H9 (cell line): ENCODE results near the gene ETHE1. TPM values are rescaled to one million over a fixed set of nuclear protein-coding genes. Genes with fewer than 3 reads are reported as not detected.

Source experiments
- DNase-seq: peaks from one replicate; pipeline ENCODE4 v3.0.0-alpha.2; 2017
- H2AFZ ChIP-seq: one replicate; pipeline ENCODE4 v1.6.1; 2013; ENCODE audit warnings: mild to moderate bottlenecking, low read length, control low read depth, moderate library complexity
- H2AK5ac ChIP-seq: 2 replicates; pipeline ENCODE4 v1.6.1; 2013; ENCODE audit warnings: low read length, control low read depth, mixed read lengths; ENCODE audit not compliant: insufficient read length
- H2BK120ac ChIP-seq: one replicate; pipeline ENCODE4 v1.6.1; 2013; ENCODE audit warnings: low read depth, mild to moderate bottlenecking, low read length, control low read depth, inconsistent platforms; ENCODE audit not compliant: poor library complexity, severe bottlenecking
- H2BK12ac ChIP-seq: 2 replicates; pipeline ENCODE4 v1.6.1; 2013; ENCODE audit warnings: low read length, control low read depth, mixed read lengths, low read depth; ENCODE audit not compliant: insufficient read length
- H2BK15ac ChIP-seq: 2 replicates; pipeline ENCODE4 v1.6.1; 2013; ENCODE audit warnings: low read depth, low read length, control low read depth
- H2BK20ac ChIP-seq: one replicate; pipeline ENCODE4 v1.6.1; 2013; ENCODE audit warnings: low read depth, mild to moderate bottlenecking, low read length, control low read depth, inconsistent platforms; ENCODE audit not compliant: poor library complexity, severe bottlenecking
- H2BK5ac ChIP-seq: 2 replicates; pipeline ENCODE4 v1.6.1; 2013; ENCODE audit warnings: low read length, control low read depth, mixed read lengths; ENCODE audit not compliant: insufficient read length
- H3K14ac ChIP-seq: 2 replicates; pipeline ENCODE4 v1.6.1; 2013; ENCODE audit warnings: low read length, control low read depth; ENCODE audit not compliant: insufficient read depth
- H3K18ac ChIP-seq: 2 replicates; pipeline ENCODE4 v1.6.1; 2013; ENCODE audit warnings: low read depth, mild to moderate bottlenecking, mixed read lengths, low read length, control low read depth; ENCODE audit not compliant: insufficient read length
- H3K23ac ChIP-seq: 2 replicates; pipeline ENCODE4 v1.6.1; 2013; ENCODE audit warnings: low read length, control low read depth, mixed read lengths, low read depth; ENCODE audit not compliant: insufficient read length
- H3K23me2 ChIP-seq: 2 replicates; pipeline ENCODE4 v1.6.1; 2013; ENCODE audit warnings: low read depth, mild to moderate bottlenecking, mixed read lengths, low read length, control low read depth; ENCODE audit not compliant: insufficient read length, poor library complexity, severe bottlenecking
- H3K27ac ChIP-seq: 2 replicates; pipeline ENCODE4 v1.5.1; 2013; ENCODE audit warnings: low read length, control low read depth, mixed read lengths, low read depth; ENCODE audit not compliant: insufficient read length
- H3K27me3 ChIP-seq: 2 replicates; pipeline ENCODE4 v1.6.1; 2013; ENCODE audit warnings: low read length, control low read depth, inconsistent platforms; ENCODE audit not compliant: insufficient read depth
- H3K4ac ChIP-seq: 2 replicates; pipeline ENCODE4 v1.6.1; 2013; ENCODE audit warnings: low read depth, mild to moderate bottlenecking, control low read depth, inconsistent platforms, low read length, moderate library complexity
- H3K4me1 ChIP-seq: 2 replicates; pipeline ENCODE4 v1.6.1; 2013; ENCODE audit warnings: low read length, control low read depth, inconsistent platforms; ENCODE audit not compliant: insufficient read depth
- H3K4me2 ChIP-seq: 2 replicates; pipeline ENCODE4 v1.6.1; 2013; ENCODE audit warnings: low read length, control low read depth, mixed read lengths; ENCODE audit not compliant: insufficient read length, insufficient read depth
- H3K56ac ChIP-seq: 2 replicates; pipeline ENCODE4 v1.6.1; 2013; ENCODE audit warnings: low read depth, mild to moderate bottlenecking, mixed read lengths, low read length, control low read depth; ENCODE audit not compliant: insufficient read length
- H3K79me1 ChIP-seq: 2 replicates; pipeline ENCODE4 v1.6.1; 2013; ENCODE audit warnings: low read depth, mild to moderate bottlenecking, moderate library complexity, low read length, control low read depth, inconsistent platforms; ENCODE audit not compliant: insufficient read depth, poor library complexity, severe bottlenecking
- H3K79me2 ChIP-seq: 2 replicates; pipeline ENCODE4 v1.6.1; 2013; ENCODE audit warnings: low read length, control low read depth, inconsistent platforms; ENCODE audit not compliant: insufficient read depth
- H3K9ac ChIP-seq: 2 replicates; pipeline ENCODE4 v1.6.1; 2013; ENCODE audit warnings: low read length, control low read depth, mixed read lengths; ENCODE audit not compliant: insufficient read length; ENCODE audit errors: extremely low read depth
- H3K9me3 ChIP-seq: one replicate; pipeline ENCODE4 v1.6.1; 2013; ENCODE audit warnings: low read depth, low read length, inconsistent platforms; ENCODE audit not compliant: control insufficient read depth
- H3T11ph ChIP-seq: one replicate; pipeline ENCODE4 v1.6.1; 2013; ENCODE audit warnings: mild to moderate bottlenecking, low read length, control low read depth, inconsistent platforms
- H4K20me1 ChIP-seq: one replicate; pipeline ENCODE4 v1.6.1; 2013; ENCODE audit not compliant: control insufficient read depth, insufficient read length, insufficient read depth
- H4K5ac ChIP-seq: 2 replicates; pipeline ENCODE4 v1.6.1; 2013; ENCODE audit warnings: low read depth, mild to moderate bottlenecking, mixed read lengths, low read length, control low read depth; ENCODE audit not compliant: insufficient read length
- H4K8ac ChIP-seq: replicated peaks from 2 replicates; pipeline ENCODE4 v1.6.1; 2013; ENCODE audit warnings: low read length, control low read depth, mixed read lengths, low read depth; ENCODE audit not compliant: insufficient read length
- H4K91ac ChIP-seq: 2 replicates; pipeline ENCODE4 v1.6.1; 2013; ENCODE audit warnings: low read depth, mild to moderate bottlenecking, moderate library complexity, mixed read lengths, low read length, control low read depth; ENCODE audit not compliant: insufficient read length
- H3K27ac Mint-ChIP-seq, 3 experiments: 2 replicates in 2 of 3; 3 replicates in 1 of 3; pipeline ENCODE4 v1.8.0; 2020 to 2021; ENCODE audit warnings: mixed read lengths in 3 of 3, mild to moderate bottlenecking in 1 of 3, moderate library complexity in 1 of 3
- H3K27me3 Mint-ChIP-seq: 2 replicates; pipeline ENCODE4 v1.8.0; 2021; ENCODE audit warnings: low read depth, mild to moderate bottlenecking, moderate library complexity, mixed read lengths
- H3K36me3 Mint-ChIP-seq, 3 experiments: 2 replicates in 2 of 3; 3 replicates in 1 of 3; pipeline ENCODE4 v1.8.0; 2020 to 2021; ENCODE audit warnings: low read depth in 3 of 3, mixed read lengths in 3 of 3; ENCODE audit not compliant: insufficient read depth in 1 of 3
- H3K4me1 Mint-ChIP-seq, 2 experiments: 2 replicates each; pipeline ENCODE4 v1.8.0; 2020; ENCODE audit warnings: mixed read lengths in 2 of 2
- H3K4me3 Mint-ChIP-seq, 2 experiments: 2 replicates in 1 of 2; 3 replicates in 1 of 2; pipeline ENCODE4 v1.8.0; 2020 to 2021; ENCODE audit warnings: mild to moderate bottlenecking in 2 of 2, mixed read lengths in 2 of 2, moderate library complexity in 1 of 2
- H3K9me3 Mint-ChIP-seq, 2 experiments: 2 replicates in 1 of 2; 3 replicates in 1 of 2; pipeline ENCODE4 v1.8.0; 2020; ENCODE audit warnings: mild to moderate bottlenecking in 2 of 2, mixed read lengths in 2 of 2, moderate library complexity in 1 of 2
- WGBS: extraction: QIAGEN DNeasy Blood & Tissue Kit; methylation state at CpG from one replicate; pipeline ENCODE4 v1.1.7; 2013; ENCODE audit warnings: missing lambda C conversion rate, low lambda C conversion rate, mixed read lengths; ENCODE audit not compliant: insufficient read length; ENCODE audit errors: extremely low coverage; 5-methylcytosine and 5-hydroxymethylcytosine counted together
- total RNA-seq: library from RNA; stranded (reverse); gene quantifications from 2 replicates; pipeline ENCODE4 v1.2.1, GENCODE V29; 2021
- TF ChIP-seq, protein P1 (sequence below): fragments of 200-600 bp; sonication (generic); conservative IDR thresholded peaks from 3 replicates; pipeline ENCODE4 v1.8.0; 2021; ENCODE audit warnings: antibody characterized with exemption, mild to moderate bottlenecking

Gene ETHE1
- total RNA-seq, 1 experiment from 2014 or later = 18.8 TPM

DNA sequence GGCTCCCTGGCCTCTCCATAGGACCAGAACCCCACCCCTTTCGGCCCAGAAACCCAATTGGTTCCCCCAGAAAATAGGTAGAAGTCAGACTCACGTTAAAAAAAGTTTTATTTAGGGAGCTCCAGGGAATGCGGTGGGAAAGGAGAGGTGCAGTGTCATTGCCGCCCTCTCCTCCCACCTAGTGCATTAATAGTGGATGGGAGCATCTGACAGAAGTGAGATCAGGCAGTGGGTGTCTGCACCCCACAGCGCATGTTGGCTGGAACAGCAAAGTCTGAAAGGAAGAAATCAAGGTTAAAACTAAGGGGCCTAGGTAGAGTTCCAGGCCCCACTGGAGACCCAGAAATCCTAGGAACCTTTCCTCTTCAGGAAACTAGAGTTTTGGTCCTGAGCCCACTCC is 20.4 kb downstream of the ETHE1 start:
- Histone ChIP-seq H3K9ac (no peak overlapping the region), H2BK120ac (no peak overlapping the region), H3K4me1 (no peaks in the 10 kb centered on the region), H3K18ac (no peak overlapping the region), H3K27me3 (peaks cover 4% of the 10 kb centered on the region; the same call in 1 of the 2 replicates), H4K5ac (no peak overlapping the region), H2AFZ (no peak overlapping the region), H3K23ac (no peak overlapping the region), H2BK12ac (no peak overlapping the region), H3K4ac (no peak overlapping the region), H2BK20ac (no peak overlapping the region), H3K79me1 (no peaks in the 10 kb centered on the region), H4K20me1 (no peaks in the 10 kb centered on the region), H3K27ac (no peak overlapping the region), H3K9me3 (no peaks in the 10 kb centered on the region), H3K23me2 (peaks cover 19% of the 10 kb centered on the region), H3K4me2 (no peak overlapping the region), H3K56ac (no peak overlapping the region), H3K14ac (no peak overlapping the region), H2BK15ac (no peak overlapping the region), H4K8ac (no peak overlapping the region), H3T11ph (no peak overlapping the region), H2AK5ac (no peak overlapping the region), H3K79me2 (no peaks in the 10 kb centered on the region), H4K91ac (no peak overlapping the region), H2BK5ac (no peak overlapping the region)
- Mint-ChIP-seq H3K27me3 (peaks cover 12% of the 10 kb centered on the region), H3K4me3 (no peak overlapping the region), H3K27ac (no peak overlapping the region), H3K9me3 (no peaks in the 10 kb centered on the region; a peak in 1 of 5 replicates), H3K4me1 (peaks cover 12 to 19% of the 10 kb centered on the region in 2 experiments), H3K36me3 (peaks cover 17 to 19% (median 19%) of the 10 kb centered on the region in 3 experiments; a peak in 6 of 7 replicates)
- no CpG with 5 or more reads among the region's 5 CpGs for WGBS
- TF ChIP-seq, protein P1, sequence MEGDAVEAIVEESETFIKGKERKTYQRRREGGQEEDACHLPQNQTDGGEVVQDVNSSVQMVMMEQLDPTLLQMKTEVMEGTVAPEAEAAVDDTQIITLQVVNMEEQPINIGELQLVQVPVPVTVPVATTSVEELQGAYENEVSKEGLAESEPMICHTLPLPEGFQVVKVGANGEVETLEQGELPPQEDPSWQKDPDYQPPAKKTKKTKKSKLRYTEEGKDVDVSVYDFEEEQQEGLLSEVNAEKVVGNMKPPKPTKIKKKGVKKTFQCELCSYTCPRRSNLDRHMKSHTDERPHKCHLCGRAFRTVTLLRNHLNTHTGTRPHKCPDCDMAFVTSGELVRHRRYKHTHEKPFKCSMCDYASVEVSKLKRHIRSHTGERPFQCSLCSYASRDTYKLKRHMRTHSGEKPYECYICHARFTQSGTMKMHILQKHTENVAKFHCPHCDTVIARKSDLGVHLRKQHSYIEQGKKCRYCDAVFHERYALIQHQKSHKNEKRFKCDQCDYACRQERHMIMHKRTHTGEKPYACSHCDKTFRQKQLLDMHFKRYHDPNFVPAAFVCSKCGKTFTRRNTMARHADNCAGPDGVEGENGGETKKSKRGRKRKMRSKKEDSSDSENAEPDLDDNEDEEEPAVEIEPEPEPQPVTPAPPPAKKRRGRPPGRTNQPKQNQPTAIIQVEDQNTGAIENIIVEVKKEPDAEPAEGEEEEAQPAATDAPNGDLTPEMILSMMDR = no peak
- DNase-seq = no peak
